Prostate gland (tissue), 2 donors: Measurements from ENCODE around the gene ALDH3A1. TPM values are rescaled to one million over a fixed set of nuclear protein-coding genes. Genes with fewer than 3 reads are reported as not detected.

Experiments used
- DNase-seq: peaks from one replicate; pipeline ENCODE4 v3.0.0-alpha.2; 2019; ENCODE audit warnings: low spot score
- H3K27ac ChIP-seq, 2 donors: fragments of 200-600 bp; sonication (generic); 2 replicates each; pipeline ENCODE4 v1.5.1; 2017 to 2019
- H3K27me3 ChIP-seq: fragments of 200-600 bp; sonication (generic); replicated peaks from 2 replicates; pipeline ENCODE4 v1.5.1; 2019; ENCODE audit not compliant: insufficient read depth
- H3K36me3 ChIP-seq, 2 donors: fragments of 200-600 bp; sonication (generic); 1 replicate in 1 of 2; 2 replicates in 1 of 2; pipeline versions ENCODE4 v1.5.1 to v1.8.1; 2017 to 2019
- H3K4me1 ChIP-seq: fragments of 200-600 bp; sonication (generic); replicated peaks from 2 replicates; pipeline ENCODE4 v1.5.1; 2019
- H3K4me3 ChIP-seq, 2 donors: fragments of 200-600 bp; sonication (generic); 2 replicates each; pipeline ENCODE4 v1.5.1; 2017 to 2019
- H3K9me3 ChIP-seq: fragments of 200-600 bp; sonication (generic); 2 replicates; pipeline ENCODE4 v1.5.1; 2017
- POLR2A ChIP-seq: fragments of 450-650 bp; IDR thresholded peaks from one replicate; pipeline ENCODE4 v1.6.1; 2016; ENCODE audit warnings: antibody characterized with exemption, mild to moderate bottlenecking
- POLR2AphosphoS5 ChIP-seq: sonication (generic); formaldehyde crosslinking; IDR thresholded peaks from one replicate; pipeline ENCODE4 v1.6.1; 2017; ENCODE audit warnings: antibody characterized with exemption
- WGBS: methylation state at CpG from one replicate; pipeline ENCODE4 v1.1.5; 2018; 5-methylcytosine and 5-hydroxymethylcytosine counted together
- intact Hi-C: fragments of 100-400 bp; cut with DNase I; formaldehyde crosslinking; loops from one replicate; pipeline ENCODE4 v1.14.2; 2022
- total RNA-seq, 2 donors: library from RNA; depleted of rRNA; stranded (reverse); fragments of >200 nt; gene quantifications; one replicate each; pipeline ENCODE4 v1.1.0, GENCODE V29; 2016
- TF ChIP-seq, protein P1 (sequence below), 4 experiments: fragments of 200-600 bp in 2 of 4; fragments of 450-650 bp in 2 of 4; sonication (generic) in 2 of 4; IDR thresholded peaks; 1 replicate in 3 of 4; 2 replicates in 1 of 4; pipeline ENCODE4 v1.5.1; 2016 to 2019; ENCODE audit warnings: antibody characterized with exemption in 4 of 4, mild to moderate bottlenecking in 2 of 4, moderate library complexity in 2 of 4

The ALDH3A1 gene
- total RNA-seq, 2 donors from 2014 or later = 2.1 to 12.8 TPM

DNA sequence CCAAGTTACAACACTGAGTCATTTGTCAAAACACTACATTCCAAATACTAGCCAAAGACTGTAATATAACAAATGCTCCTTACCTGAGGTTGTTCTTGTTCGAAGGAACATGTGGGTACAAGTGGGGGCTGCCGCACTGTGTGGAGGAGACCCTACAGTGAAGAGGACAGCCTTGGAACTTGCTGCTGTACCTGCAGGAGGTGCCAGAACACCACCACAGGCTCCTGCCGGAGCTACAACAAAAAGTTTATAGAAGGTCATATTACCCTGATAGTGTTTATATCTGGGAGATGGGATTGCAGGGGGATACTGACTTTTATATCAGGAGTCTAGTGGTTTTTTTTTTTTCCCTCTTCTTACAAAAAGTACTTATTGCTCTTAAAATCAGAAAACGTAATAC lies 37.8 kb upstream of the ALDH3A1 start:
- intact Hi-C loops = no loop called here
- Histone ChIP-seq H3K27me3 (no peaks in the 10 kb centered on the region), H3K27ac (no peak overlapping the region), H3K4me3 (no peak overlapping the region), H3K36me3 (no peaks in the 10 kb centered on the region), H3K4me1 (no peaks in the 10 kb centered on the region), H3K9me3 (no peaks in the 10 kb centered on the region)
- TF ChIP-seq, protein P1, sequence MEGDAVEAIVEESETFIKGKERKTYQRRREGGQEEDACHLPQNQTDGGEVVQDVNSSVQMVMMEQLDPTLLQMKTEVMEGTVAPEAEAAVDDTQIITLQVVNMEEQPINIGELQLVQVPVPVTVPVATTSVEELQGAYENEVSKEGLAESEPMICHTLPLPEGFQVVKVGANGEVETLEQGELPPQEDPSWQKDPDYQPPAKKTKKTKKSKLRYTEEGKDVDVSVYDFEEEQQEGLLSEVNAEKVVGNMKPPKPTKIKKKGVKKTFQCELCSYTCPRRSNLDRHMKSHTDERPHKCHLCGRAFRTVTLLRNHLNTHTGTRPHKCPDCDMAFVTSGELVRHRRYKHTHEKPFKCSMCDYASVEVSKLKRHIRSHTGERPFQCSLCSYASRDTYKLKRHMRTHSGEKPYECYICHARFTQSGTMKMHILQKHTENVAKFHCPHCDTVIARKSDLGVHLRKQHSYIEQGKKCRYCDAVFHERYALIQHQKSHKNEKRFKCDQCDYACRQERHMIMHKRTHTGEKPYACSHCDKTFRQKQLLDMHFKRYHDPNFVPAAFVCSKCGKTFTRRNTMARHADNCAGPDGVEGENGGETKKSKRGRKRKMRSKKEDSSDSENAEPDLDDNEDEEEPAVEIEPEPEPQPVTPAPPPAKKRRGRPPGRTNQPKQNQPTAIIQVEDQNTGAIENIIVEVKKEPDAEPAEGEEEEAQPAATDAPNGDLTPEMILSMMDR (IDR thresholded peaks at IDR 0.05) = no peak
- no peak for TF ChIP-seq POLR2AphosphoS5
- no peak for TF ChIP-seq POLR2A
- no peak for DNase-seq
- WGBS = 51% methylated on average over 4 of the region's 4 CpGs

DNA sequence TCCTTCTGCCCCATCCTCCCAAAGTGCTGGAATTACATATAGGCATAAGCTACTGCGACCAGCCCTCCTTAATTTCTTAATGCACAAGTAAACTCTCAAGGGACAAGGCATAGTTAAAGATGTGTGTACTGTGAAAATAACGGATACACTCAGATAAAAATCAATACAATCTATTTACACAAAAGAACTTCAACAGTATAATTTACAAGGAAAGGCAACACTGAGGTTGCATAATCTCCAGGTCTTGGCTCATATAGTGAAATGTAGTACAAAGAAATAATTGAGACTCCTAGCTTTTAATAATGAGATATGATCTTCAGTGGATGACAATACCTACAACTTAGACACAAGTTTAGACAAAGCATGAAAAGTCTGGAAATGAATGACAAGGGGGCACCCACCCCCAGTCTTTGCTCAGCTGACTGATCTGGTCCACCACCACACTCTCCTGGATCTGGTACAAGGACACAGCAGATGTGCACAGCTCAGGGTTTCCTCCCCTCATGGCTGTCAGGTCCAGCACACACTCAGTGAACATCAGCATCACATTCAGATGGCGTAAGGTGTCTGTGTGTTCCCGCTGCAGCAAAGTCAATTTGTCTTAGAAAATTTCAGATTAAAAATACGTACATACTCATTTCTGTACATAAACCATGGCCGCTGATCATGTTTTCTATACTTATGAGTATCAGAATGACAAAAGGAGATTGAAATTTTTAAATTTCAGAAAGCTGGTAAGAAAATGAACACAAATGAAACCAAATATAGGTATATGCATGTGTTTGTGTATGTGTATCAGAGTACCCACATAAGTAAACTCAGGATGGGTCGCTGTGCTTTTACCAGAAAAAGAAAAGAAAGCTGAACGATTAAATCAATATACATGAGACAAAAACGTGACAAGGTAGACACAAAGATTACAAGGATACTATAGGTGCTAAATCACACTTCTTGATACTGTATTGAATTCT lies 33.7 kb upstream of the ALDH3A1 start:
- Histone ChIP-seq H3K36me3 (no peaks in the 10 kb centered on the region), H3K9me3 (no peaks in the 10 kb centered on the region), H3K4me1 (no peaks in the 10 kb centered on the region), H3K27me3 (no peaks in the 10 kb centered on the region), H3K4me3 (no peak overlapping the region), H3K27ac (no peak overlapping the region)
- intact Hi-C loops = no loop called here
- DNase-seq = peak; percentile 65
- TF ChIP-seq POLR2AphosphoS5 = peak; percentile 84
- TF ChIP-seq POLR2A = no peak
- TF ChIP-seq, protein P1 (IDR thresholded peaks at IDR 0.05) = no peak
- 73% methylated on average over 9 of the region's 9 CpGs for WGBS

DNA sequence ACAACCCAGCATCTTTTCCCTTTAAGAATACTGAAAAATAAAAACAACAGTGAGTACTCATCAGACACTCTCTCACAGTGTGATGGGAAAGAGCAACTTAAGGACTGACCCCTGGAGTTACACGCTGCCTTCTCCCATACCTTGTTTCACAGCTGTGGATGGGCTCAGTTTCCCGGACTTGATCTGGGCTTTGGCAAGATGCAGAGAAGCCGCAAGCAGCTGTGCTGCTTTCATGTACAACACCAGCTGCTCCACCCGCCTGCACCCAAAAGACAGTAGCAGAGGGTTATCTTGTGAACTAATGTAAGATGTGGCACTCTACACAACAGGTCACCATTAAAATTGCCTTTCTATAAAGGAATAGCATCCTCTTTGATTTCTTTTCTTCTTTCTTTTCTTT lies 32.7 kb upstream of the ALDH3A1 start:
- Histone ChIP-seq H3K36me3 (no peaks in the 10 kb centered on the region), H3K4me3 (no peak overlapping the region)
- intact Hi-C loops = no loop called here

DNA sequence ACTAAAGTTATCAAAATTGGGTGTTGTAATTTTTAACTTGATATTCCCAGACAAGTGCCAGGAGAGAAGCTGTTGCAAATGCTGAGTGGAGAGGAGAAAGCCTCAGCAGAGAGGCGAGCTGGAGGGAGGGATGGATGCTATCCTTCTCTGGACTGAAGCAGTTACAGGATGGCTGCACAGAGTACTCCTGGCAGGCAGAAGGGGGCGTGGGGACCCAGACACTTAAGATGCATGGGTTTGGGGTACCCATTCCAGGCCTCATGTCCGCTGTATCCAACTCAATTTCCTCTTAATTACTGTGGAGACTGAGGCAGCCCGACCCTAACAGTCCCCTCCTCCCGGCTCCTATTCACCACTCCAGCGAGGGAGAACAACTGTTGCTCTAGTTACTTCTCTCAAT lies 25.4 kb upstream of the ALDH3A1 start:
- Histone ChIP-seq H3K27ac (no peak overlapping the region), H3K4me3 (no peak overlapping the region), H3K4me1 (no peaks in the 10 kb centered on the region), H3K27me3 (no peaks in the 10 kb centered on the region), H3K36me3 (no peaks in the 10 kb centered on the region), H3K9me3 (no peaks in the 10 kb centered on the region)
- 96% methylated on average over 6 of the region's 6 CpGs for WGBS
- TF ChIP-seq POLR2AphosphoS5 (no peak), POLR2A (no peak)
- TF ChIP-seq, protein P1 (IDR thresholded peaks at IDR 0.05) = no peak
- no peak for DNase-seq
- intact Hi-C loops = no loop called here

More for the DNA sequence above, 32.7 kb upstream of the ALDH3A1 start:
- Histone ChIP-seq H3K27ac (no peak overlapping the region), H3K27me3 (no peaks in the 10 kb centered on the region), H3K9me3 (no peaks in the 10 kb centered on the region), H3K4me1 (no peaks in the 10 kb centered on the region)
- DNase-seq = no peak
- TF ChIP-seq POLR2A (no peak), POLR2AphosphoS5 (no peak)
- TF ChIP-seq, protein P1 (IDR thresholded peaks at IDR 0.05) = no peak
- WGBS = 91% methylated on average over 4 of the region's 4 CpGs
